ENCODE measurements around the gene DHRS7C.

DNA sequence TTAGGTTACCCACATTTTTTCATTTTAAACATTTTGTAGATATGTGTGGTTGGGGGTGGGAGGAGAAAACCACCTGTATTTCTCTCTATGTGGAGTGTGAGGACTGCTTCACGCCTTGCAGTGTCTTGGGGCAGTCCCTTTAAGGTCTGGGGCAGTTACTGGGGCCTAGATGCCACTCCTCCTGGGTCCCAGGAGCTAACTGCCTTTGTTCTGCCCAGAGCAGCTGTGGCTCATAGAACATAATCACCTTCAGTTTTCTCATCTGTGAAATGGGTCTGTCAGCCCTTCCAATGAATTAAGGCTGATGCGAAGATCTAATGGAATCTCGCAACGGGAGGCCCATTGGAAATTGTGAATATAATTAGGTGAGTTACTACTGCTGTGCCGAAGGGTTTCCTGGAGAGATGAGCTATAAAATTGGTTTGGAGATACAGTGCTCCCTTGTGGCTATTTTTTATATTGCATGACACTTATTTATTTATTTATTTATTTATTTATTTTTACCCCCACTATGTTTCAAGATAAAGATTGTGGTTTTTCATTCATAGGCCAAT, 22.9 kb downstream of the DHRS7C start:
- TF ChIP-seq, protein P1, sequence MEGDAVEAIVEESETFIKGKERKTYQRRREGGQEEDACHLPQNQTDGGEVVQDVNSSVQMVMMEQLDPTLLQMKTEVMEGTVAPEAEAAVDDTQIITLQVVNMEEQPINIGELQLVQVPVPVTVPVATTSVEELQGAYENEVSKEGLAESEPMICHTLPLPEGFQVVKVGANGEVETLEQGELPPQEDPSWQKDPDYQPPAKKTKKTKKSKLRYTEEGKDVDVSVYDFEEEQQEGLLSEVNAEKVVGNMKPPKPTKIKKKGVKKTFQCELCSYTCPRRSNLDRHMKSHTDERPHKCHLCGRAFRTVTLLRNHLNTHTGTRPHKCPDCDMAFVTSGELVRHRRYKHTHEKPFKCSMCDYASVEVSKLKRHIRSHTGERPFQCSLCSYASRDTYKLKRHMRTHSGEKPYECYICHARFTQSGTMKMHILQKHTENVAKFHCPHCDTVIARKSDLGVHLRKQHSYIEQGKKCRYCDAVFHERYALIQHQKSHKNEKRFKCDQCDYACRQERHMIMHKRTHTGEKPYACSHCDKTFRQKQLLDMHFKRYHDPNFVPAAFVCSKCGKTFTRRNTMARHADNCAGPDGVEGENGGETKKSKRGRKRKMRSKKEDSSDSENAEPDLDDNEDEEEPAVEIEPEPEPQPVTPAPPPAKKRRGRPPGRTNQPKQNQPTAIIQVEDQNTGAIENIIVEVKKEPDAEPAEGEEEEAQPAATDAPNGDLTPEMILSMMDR (IDR thresholded peaks at IDR 0.05) = peak; percentile 45 to 68 (median 63)
- TF ChIP-seq POLR2A (IDR thresholded peaks at IDR 0.05) = no peak

All from heart left ventricle (tissue), 13 donors.